IMR-90 (cell line): ENCODE results near the gene ATP6V1D. TPM values are rescaled to one million over a fixed set of nuclear protein-coding genes. Genes with fewer than 3 reads are reported as not detected.

Source experiments
- ATAC-seq: fragments of 200-7000 bp; cut with Tn5 transposase; 2 replicates; pipeline ENCODE4 v1.9.1; 2020; ENCODE audit warnings: low read depth, mild to moderate bottlenecking, moderate library complexity
- BruUV-seq: library from RNA; stranded (reverse); fragments of 400-500 nt; replicated peaks from 2 replicates; lab custom pipeline; 2021; lab: Mats Ljungman, UMichigan
- CTCF ChIA-PET: fragments of 300-600 bp; formaldehyde crosslinking; extraction: SDS; loops from one replicate; lab custom pipeline; 2021; ENCODE audit warnings: antibody characterized with exemption; lab: Yijun Ruan, JAX
- POLR2A ChIA-PET: fragments of 300-600 bp; sonication (Branson Sonifier 250); formaldehyde crosslinking; loops from one replicate; lab custom pipeline; 2022; ENCODE audit warnings: antibody characterized with exemption; ENCODE audit not compliant: unreplicated experiment; lab: Charles Lee
- DNase-seq: peaks from one replicate; pipeline ENCODE4 v3.0.0; 2013
- H2AFZ ChIP-seq: replicated peaks from 2 replicates; pipeline ENCODE3; 2013; ENCODE audit warnings: low read length, mild to moderate bottlenecking; ENCODE audit not compliant: poor library complexity
- H2AK5ac ChIP-seq: 2 replicates; pipeline ENCODE4 v1.6.1; 2013; ENCODE audit warnings: low read depth, low read length, inconsistent platforms
- H2AK9ac ChIP-seq: replicated peaks from 2 replicates; pipeline ENCODE3; 2013; ENCODE audit warnings: mild to moderate bottlenecking, low read depth, low read length, moderate library complexity; ENCODE audit not compliant: poor library complexity
- H2BK120ac ChIP-seq: 2 replicates; pipeline ENCODE4 v1.6.1; 2013; ENCODE audit warnings: low read depth, low read length, inconsistent platforms
- H2BK15ac ChIP-seq: 3 replicates; pipeline ENCODE4 v1.6.1; 2013; ENCODE audit warnings: low read depth, low read length, inconsistent platforms
- H2BK20ac ChIP-seq: 2 replicates; pipeline ENCODE4 v1.6.1; 2013; ENCODE audit warnings: low read depth, mild to moderate bottlenecking, inconsistent platforms, low read length, moderate library complexity
- H2BK5ac ChIP-seq: 2 replicates; pipeline ENCODE4 v1.6.1; 2013; ENCODE audit warnings: mild to moderate bottlenecking, low read depth, low read length, inconsistent platforms; ENCODE audit not compliant: poor library complexity, severe bottlenecking
- H3K14ac ChIP-seq: replicated peaks from 2 replicates; pipeline ENCODE4 v1.6.1; 2013; ENCODE audit warnings: low read depth, low read length, inconsistent platforms
- H3K18ac ChIP-seq: 2 replicates; pipeline ENCODE4 v1.6.1; 2013; ENCODE audit warnings: low read depth, low read length, control low read depth
- H3K23ac ChIP-seq: 2 replicates; pipeline ENCODE4 v1.6.1; 2013; ENCODE audit warnings: low read depth, low read length, inconsistent platforms
- H3K27ac ChIP-seq: 2 replicates; pipeline ENCODE4 v1.5.1; 2013; ENCODE audit warnings: mild to moderate bottlenecking, control low read depth, low read length; ENCODE audit not compliant: insufficient read depth
- H3K27me3 ChIP-seq: 2 replicates; pipeline ENCODE4 v1.6.1; 2013; ENCODE audit warnings: low read length; ENCODE audit not compliant: control insufficient read depth, insufficient read depth
- H3K36me3 ChIP-seq: 2 replicates; pipeline ENCODE4 v1.6.1; 2013; ENCODE audit warnings: low read length, mixed read lengths; ENCODE audit not compliant: control insufficient read depth, insufficient read depth
- H3K4ac ChIP-seq: 2 replicates; pipeline ENCODE4 v1.6.1; 2013; ENCODE audit warnings: low read depth, low read length, inconsistent platforms
- H3K4me1 ChIP-seq: 2 replicates; pipeline ENCODE4 v1.6.1; 2013; ENCODE audit warnings: low read length, mixed read lengths; ENCODE audit not compliant: control insufficient read depth, insufficient read depth
- H3K4me2 ChIP-seq: 2 replicates; pipeline ENCODE4 v1.6.1; 2013; ENCODE audit warnings: low read depth, mild to moderate bottlenecking, control low read depth, low read length, moderate library complexity
- H3K4me3 ChIP-seq: 2 replicates; pipeline ENCODE4 v1.5.1; 2013; ENCODE audit warnings: low read depth, mild to moderate bottlenecking, control low read depth, low read length, moderate library complexity; ENCODE audit not compliant: insufficient read depth
- H3K56ac ChIP-seq: 2 replicates; pipeline ENCODE4 v1.6.1; 2013; ENCODE audit warnings: low read length, inconsistent platforms; ENCODE audit not compliant: insufficient read depth; ENCODE audit errors: extremely low read depth
- H3K79me1 ChIP-seq, 2 experiments: 2 replicates each; pipeline ENCODE4 v1.6.1; 2013; ENCODE audit warnings: low read length in 2 of 2, inconsistent platforms in 1 of 2, low read depth in 1 of 2
- H3K9ac ChIP-seq: 2 replicates; pipeline ENCODE4 v1.6.1; 2013; ENCODE audit warnings: low read depth, low read length, control low read depth
- H3K9me1 ChIP-seq: 2 replicates; pipeline ENCODE4 v1.6.1; 2013; ENCODE audit warnings: low read length, inconsistent platforms; ENCODE audit not compliant: insufficient read depth
- H3K9me3 ChIP-seq: 2 replicates; pipeline ENCODE4 v1.6.1; 2013; ENCODE audit warnings: low read length; ENCODE audit not compliant: control insufficient read depth, insufficient read depth
- H4K20me1 ChIP-seq: 2 replicates; pipeline ENCODE4 v1.6.1; 2013; ENCODE audit warnings: low read length, inconsistent platforms; ENCODE audit not compliant: insufficient read depth
- H4K5ac ChIP-seq: 2 replicates; pipeline ENCODE4 v1.6.1; 2013; ENCODE audit warnings: mild to moderate bottlenecking, low read depth, low read length, control low read depth
- H4K8ac ChIP-seq, 2 experiments: 2 replicates each; pipeline ENCODE4 v1.6.1; 2013; ENCODE audit warnings: low read depth in 2 of 2, low read length in 2 of 2, control low read depth in 1 of 2, inconsistent platforms in 1 of 2
- H4K91ac ChIP-seq: 2 replicates; pipeline ENCODE4 v1.6.1; 2013; ENCODE audit warnings: low read depth, low read length, inconsistent platforms; ENCODE audit not compliant: insufficient read depth
- CHD1 ChIP-seq: IDR thresholded peaks from 2 replicates; pipeline ENCODE4 v1.6.1; 2012; ENCODE audit warnings: low read depth, low read length, improper control_type of control experiment
- MAFK ChIP-seq: IDR thresholded peaks from 2 replicates; pipeline ENCODE4 v1.6.1; 2012; ENCODE audit warnings: low read depth, low read length, improper control_type of control experiment
- NFE2L2 ChIP-seq: fragments of 150-350 bp; IDR thresholded peaks from 2 replicates; pipeline ENCODE4 v1.6.1; 2016; ENCODE audit warnings: low read depth, mild to moderate bottlenecking, low read length
- RAD21 ChIP-seq: IDR thresholded peaks from 2 replicates; pipeline ENCODE4 v1.6.1; 2012; ENCODE audit warnings: low read length, improper control_type of control experiment
- RCOR1 ChIP-seq: IDR thresholded peaks from 2 replicates; pipeline ENCODE4 v1.6.1; 2012; ENCODE audit warnings: mild to moderate bottlenecking, low read length, improper control_type of control experiment; ENCODE audit not compliant: insufficient replicate concordance
- RFX5 ChIP-seq: IDR thresholded peaks from 2 replicates; pipeline ENCODE4 v1.8.0; 2012; ENCODE audit warnings: low read depth, mild to moderate bottlenecking, low read length, moderate library complexity
- SMC3 ChIP-seq: fragments of 150-350 bp; IDR thresholded peaks from 2 replicates; pipeline ENCODE4 v1.6.1; 2016; ENCODE audit warnings: low read depth, mild to moderate bottlenecking, antibody characterized with exemption, low read length, moderate library complexity
- USF2 ChIP-seq: fragments of 150-350 bp; IDR thresholded peaks from 2 replicates; pipeline ENCODE4 v1.6.1; 2017; ENCODE audit warnings: mild to moderate bottlenecking, antibody characterized with exemption, low read length, low read depth
- WGBS, 2 experiments: methylation state at CpG; one replicate each; pipeline versions ENCODE4 v1.1.5 to v1.1.7; 2013; ENCODE audit warnings: missing lambda C conversion rate in 2 of 2; ENCODE audit not compliant: insufficient read length in 1 of 2; ENCODE audit errors: extremely low coverage in 2 of 2; 5-methylcytosine and 5-hydroxymethylcytosine counted together
- dilution Hi-C: fragments of 300-500 bp; cut with HindIII; formaldehyde crosslinking; loops from one replicate; pipeline ENCODE4 v1.14.3; 2018; ENCODE audit warnings: low sequenced_read_pairs; ENCODE audit not compliant: unreplicated experiment
- in situ Hi-C: fragments of 300-500 bp; cut with MboI; formaldehyde crosslinking; loops from 3 replicates; pipeline ENCODE4 v1.14.3; 2019; ENCODE audit warnings: low sequenced_read_pairs, inconsistent platforms, mixed read lengths
- intact Hi-C: fragments of 100-400 bp; cut with micrococcal nuclease; formaldehyde crosslinking; loops from 2 replicates; pipeline ENCODE4 v1.10.0; 2022
- polyA plus RNA-seq, 3 experiments: library from polyadenylated mRNA; depleted of rRNA; stranded (reverse); fragments of >200 nt; gene quantifications; 2 replicates each; pipeline ENCODE4 v1.2.3, GENCODE V29; 2012; ENCODE audit warnings: low replicate concordance in 1 of 3
- total RNA-seq: library from RNA; depleted of rRNA; stranded (reverse); fragments of >200 nt; gene quantifications from 2 replicates; pipeline ENCODE4 v1.2.3, GENCODE V29; 2012

The ATP6V1D gene
- total and polyA plus RNA-seq, 2 of the 4 experiments (the other 2 are of a cell fraction): 54.5 to 113 TPM

- Histone ChIP-seq H2BK120ac (no peak overlapping the region), H3K4me3 (no peak overlapping the region), H4K8ac (no peak overlapping the region), H2AK9ac (no peak overlapping the region), H3K4ac (no peak overlapping the region), H4K91ac (no peak overlapping the region), H3K36me3 (peaks cover 20% of the 10 kb centered on the region), H4K5ac (no peak overlapping the region), H3K9ac (no peak overlapping the region), H3K4me1 (peaks cover 5% of the 10 kb centered on the region; the same call in 1 of the 2 replicates), H3K18ac (no peak overlapping the region), H3K27me3 (no peaks in the 10 kb centered on the region), H3K4me2 (no peak overlapping the region; the same call in 1 of the 2 replicates), H3K14ac (no peak overlapping the region), H4K20me1 (no peaks in the 10 kb centered on the region), H3K27ac (no peak overlapping the region), H3K9me1 (no peaks in the 10 kb centered on the region), H3K56ac (no peak overlapping the region), H2BK15ac (no peak overlapping the region), H2AK5ac (no peak overlapping the region), H3K79me1 (peaks cover 5 to 14% of the 10 kb centered on the region in 2 experiments; a peak in 3 of 4 replicates), H3K9me3 (no peaks in the 10 kb centered on the region), H2BK20ac (no peak overlapping the region), H2AFZ (no peak overlapping the region), H2BK5ac (no peak overlapping the region), H3K23ac (no peak overlapping the region)
- no CpG with 5 or more reads among the region's 5 CpGs for WGBS, 2 experiments
- peak; percentile 64 for ATAC-seq
- no TSS peak for BruUV-seq
- POLR2A ChIA-PET: no interaction called here
- TF ChIP-seq CHD1 (no peak), RAD21 (no peak), MAFK (peak; percentile 21; the same call in 1 of the 2 replicates), SMC3 (no peak), RFX5 (no peak), NFE2L2 (no peak), RCOR1 (no peak), USF2 (no peak)
- CTCF ChIA-PET: interaction anchor here (0.7 kb wide), 1 partner anchor 347 kb away, joined by 4 read pairs; no protein-coding TSS in a partner anchor
- intact Hi-C loops: no loop called here
- DNase-seq: peak; percentile 43
- in situ Hi-C loops: no loop called here
- dilution Hi-C loops: no loop called here
These were observed 28.1 kb downstream of the ATP6V1D start for GRCh38 chr14:67331368-67332125.
